Testis (tissue), 3 donors: ENCODE measurements around the gene ADAM15. TPM values are rescaled to one million over a fixed set of nuclear protein-coding genes. Genes with fewer than 3 reads are reported as not detected.

ENCODE experiments used
- DNase-seq: peaks from one replicate; pipeline ENCODE4 v3.0.0-alpha.2; 2019
- H3K27ac ChIP-seq, 2 donors: fragments of 200-600 bp; sonication (generic); one replicate each; pipeline ENCODE4 v1.5.1; 2019
- H3K27me3 ChIP-seq: fragments of 200-600 bp; sonication (generic); one replicate; pipeline ENCODE4 v1.5.1; 2019
- H3K36me3 ChIP-seq: fragments of 200-600 bp; sonication (generic); one replicate; pipeline ENCODE4 v1.5.1; 2017; ENCODE audit warnings: low read depth; ENCODE audit errors: missing control alignments
- H3K4me1 ChIP-seq: fragments of 200-600 bp; sonication (generic); one replicate; pipeline ENCODE4 v1.5.1; 2019
- H3K4me3 ChIP-seq, 2 donors: fragments of 200-600 bp; sonication (generic); one replicate each; pipeline ENCODE4 v1.5.1; 2017 to 2019
- H3K9me3 ChIP-seq: fragments of 200-600 bp; sonication (generic); one replicate; pipeline ENCODE4 v1.5.1; 2017
- CTCF ChIP-seq, 3 experiments: fragments of 450-650 bp in 2 of 3; fragments of 200-600 bp in 1 of 3; sonication (generic) in 1 of 3; IDR thresholded peaks; one replicate each; pipeline ENCODE4 v1.5.1; 2016 to 2019; ENCODE audit warnings: antibody characterized with exemption in 3 of 3, mild to moderate bottlenecking in 2 of 3, moderate library complexity in 1 of 3
- POLR2A ChIP-seq: fragments of 450-650 bp; IDR thresholded peaks from one replicate; pipeline ENCODE4 v1.6.1; 2017; ENCODE audit warnings: antibody characterized with exemption, mild to moderate bottlenecking, moderate library complexity
- WGBS, 2 donors: methylation state at CpG; one replicate each; pipeline ENCODE4 v1.1.5; 2018; 5-methylcytosine and 5-hydroxymethylcytosine counted together
- intact Hi-C: fragments of 100-400 bp; cut with DNase I; formaldehyde crosslinking; loops from one replicate; pipeline ENCODE4 v1.15.1; 2023; ENCODE audit warnings: low total_unique reads
- polyA plus RNA-seq: library from polyadenylated mRNA; stranded (reverse); fragments of 350-450 nt; fragmentation: Illumina TruSeq; extraction: RNeasy Lipid Tissue Mini Kit (QIAGEN cat#74804); gene quantifications from one replicate; pipeline ENCODE4 v1.2.3, GENCODE V29; 2014; ENCODE audit warnings: low read depth, low replicate concordance; ENCODE audit not compliant: insufficient read depth
- total RNA-seq, 2 donors: library from RNA; depleted of rRNA; stranded (reverse); fragments of >200 nt; gene quantifications; one replicate each; pipeline ENCODE4 v1.2.3, GENCODE V29; 2016

The ADAM15 gene
- total and polyA plus RNA-seq, 3 donors from 2014 or later = 30.7 to 42.6 (median 34.5) TPM

DNA sequence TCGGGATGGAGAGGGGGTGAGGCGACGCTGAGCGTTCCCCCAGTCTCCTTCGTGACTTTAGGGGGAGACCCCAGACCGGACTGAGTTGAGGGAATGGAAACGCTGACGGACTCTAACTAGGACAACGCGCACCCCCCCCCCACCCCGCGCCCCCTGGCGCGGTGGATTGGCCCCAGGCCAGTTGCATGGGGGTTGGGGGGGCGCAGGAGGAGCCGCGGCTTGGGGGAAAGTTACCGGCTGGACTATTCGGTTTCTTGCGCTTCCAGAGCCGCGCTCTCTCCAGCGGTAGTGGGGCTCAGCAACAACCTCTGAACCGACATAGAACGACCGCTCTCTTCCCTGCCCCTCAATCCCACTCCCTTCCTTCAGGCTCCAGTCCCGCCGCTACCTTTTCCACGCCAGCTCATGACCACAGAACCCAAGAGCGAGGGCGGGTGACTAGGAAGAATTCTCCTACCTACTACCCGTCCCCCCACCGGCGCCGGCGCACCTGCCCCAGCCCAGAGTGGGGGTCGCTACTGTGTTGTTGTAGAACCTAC is 47.8 kb upstream of the ADAM15 start:
- Histone ChIP-seq H3K27ac (peak overlapping the region; percentile 91 to 98), H3K4me3 (peak overlapping the region; percentile 77 to 84), H3K36me3 (no peaks in the 10 kb centered on the region), H3K4me1 (peaks cover 31% of the 10 kb centered on the region), H3K9me3 (no peaks in the 10 kb centered on the region), H3K27me3 (no peaks in the 10 kb centered on the region)
- TF ChIP-seq CTCF (IDR thresholded peaks at IDR 0.05) (no peak), POLR2A (no peak)
- intact Hi-C loops = no loop called here
- DNase-seq = peak; percentile 38
- 0 to 1% methylated on average over 24 to 36 of the region's 37 CpGs for WGBS, 2 donors

GRCh38 chr1:155003766-155004351 is 47.3 kb upstream of the ADAM15 start:
- peak; percentile 73 for DNase-seq
- Histone ChIP-seq H3K4me1 (peaks cover 35% of the 10 kb centered on the region), H3K9me3 (no peaks in the 10 kb centered on the region), H3K4me3 (peak overlapping the region; percentile 77 to 84), H3K36me3 (no peaks in the 10 kb centered on the region), H3K27ac (peak overlapping the region; percentile 91 to 98), H3K27me3 (no peaks in the 10 kb centered on the region)
- intact Hi-C loops = no loop called here
- 0 to 1% methylated on average over 15 to 31 of the region's 34 CpGs for WGBS, 2 donors
- TF ChIP-seq POLR2A (no peak), CTCF (IDR thresholded peaks at IDR 0.05) (no peak)

GRCh38 chr1:155004352-155005075 is 46.6 kb upstream of the ADAM15 start:
- no peaks in the 10 kb centered on the region for H3K9me3 ChIP-seq
- peaks cover 28% of the 10 kb centered on the region for H3K4me1 ChIP-seq
- DNase-seq = no peak
- WGBS, 2 donors = 21 to 33% methylated on average over 4 to 5 of the region's 5 CpGs
- peak overlapping the region; percentile 77 to 84 for H3K4me3 ChIP-seq
- H3K27me3 ChIP-seq = no peaks in the 10 kb centered on the region
- H3K27ac ChIP-seq = peak overlapping the region; percentile 91 to 98
- no peaks in the 10 kb centered on the region for H3K36me3 ChIP-seq
- TF ChIP-seq CTCF (IDR thresholded peaks at IDR 0.05) = no peak
- no peak for TF ChIP-seq POLR2A
- intact Hi-C loops = no loop called here

DNA sequence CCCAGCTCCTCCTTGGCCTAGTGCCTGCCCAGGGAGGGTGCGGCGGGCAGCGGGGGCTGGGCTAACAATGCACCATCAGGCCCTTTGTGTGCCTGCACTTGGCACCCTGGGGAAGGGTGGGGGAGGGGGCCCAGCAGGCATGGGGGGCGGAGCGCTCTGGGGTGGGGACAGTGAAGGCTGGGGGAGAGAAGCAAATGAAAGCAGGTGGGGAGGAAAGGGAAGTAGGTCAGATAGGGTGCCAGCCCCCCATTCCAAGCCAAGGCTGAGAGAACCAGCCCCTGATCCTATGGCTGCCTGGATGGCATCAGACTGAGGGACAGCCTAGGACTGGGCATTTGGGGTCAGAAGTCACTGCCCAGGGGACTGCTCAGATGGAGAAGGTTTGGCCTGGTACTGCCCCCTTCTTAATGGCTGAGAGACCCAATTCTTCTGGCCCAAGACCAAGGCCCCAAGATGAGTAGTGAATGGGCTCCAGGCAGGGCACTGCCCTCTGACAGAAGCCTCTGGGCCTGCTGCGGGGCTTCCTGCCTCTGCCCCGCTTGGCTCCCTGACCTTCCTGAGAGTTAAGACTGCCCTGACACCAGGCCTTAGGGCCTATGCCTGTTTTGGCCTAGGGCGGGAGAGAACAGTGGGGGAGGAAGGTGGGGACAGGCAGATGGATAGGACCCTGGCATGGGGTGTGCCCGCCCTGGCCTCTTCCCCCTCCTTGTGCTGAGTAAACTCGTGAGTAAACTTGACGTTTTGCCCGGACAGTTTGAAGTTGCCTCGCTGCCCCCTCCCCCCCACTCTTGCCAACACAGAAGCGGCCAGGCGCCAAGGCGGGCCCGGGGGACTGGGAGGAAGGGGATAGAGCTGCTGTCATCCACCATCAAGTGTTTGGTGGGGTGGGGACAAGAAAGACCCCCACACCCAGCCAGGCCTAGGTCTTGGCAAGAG is 45.8 kb upstream of the ADAM15 start:
- peak; percentile 45 for DNase-seq

More for the DNA sequence above, 45.8 kb upstream of the ADAM15 start:
- H3K36me3 ChIP-seq = no peaks in the 10 kb centered on the region
- peaks cover 20% of the 10 kb centered on the region for H3K4me1 ChIP-seq
- H3K27me3 ChIP-seq = no peaks in the 10 kb centered on the region
- intact Hi-C loops = no loop called here
- no peak overlapping the region for H3K4me3 ChIP-seq
- peak overlapping the region; percentile 91 to 98 for H3K27ac ChIP-seq
- no peaks in the 10 kb centered on the region for H3K9me3 ChIP-seq
- 65 to 100% methylated on average over 2 to 17 of the region's 17 CpGs for WGBS, 2 donors
- TF ChIP-seq CTCF (IDR thresholded peaks at IDR 0.05) (no peak), POLR2A (no peak)
